B cell (primary cell): ENCODE measurements around the gene LRRN2. TPM values are rescaled to one million over a fixed set of nuclear protein-coding genes. Genes with fewer than 3 reads are reported as not detected.

Source experiments
- ATAC-seq: fragments of 200-7000 bp; cut with Tn5 transposase; one replicate; pipeline ENCODE4 v1.10.0; 2021; ENCODE audit warnings: low read depth, mild to moderate bottlenecking, moderate number of reproducible peaks, moderate library complexity
- CTCF ChIA-PET: fragments of 350-600 bp; sonication (Branson Sonifier 250); formaldehyde crosslinking; loops from one replicate; lab custom pipeline; 2021; ENCODE audit warnings: antibody characterized with exemption, inconsistent platforms; lab: Charles Lee
- POLR2A ChIA-PET: fragments of 350-600 bp; sonication (Branson Sonifier 250); formaldehyde crosslinking; loops from one replicate; lab custom pipeline; 2021; ENCODE audit warnings: antibody characterized with exemption; lab: Charles Lee
- DNase-seq: peaks from one replicate; pipeline ENCODE4 v3.0.0; 2013
- H2AFZ ChIP-seq: 2 replicates; pipeline ENCODE4 v1.6.1; 2012; ENCODE audit warnings: mild to moderate bottlenecking, low read depth, low read length; ENCODE audit not compliant: insufficient read depth, poor library complexity, severe bottlenecking
- H3K27ac ChIP-seq, 2 donors: 1 replicate in 1 of 2; 2 replicates in 1 of 2; pipeline ENCODE4 v1.5.1; 2012 to 2013; ENCODE audit warnings: low read length in 2 of 2, mild to moderate bottlenecking in 2 of 2, moderate library complexity in 1 of 2
- H3K27me3 ChIP-seq, 4 experiments: fragments of 200-600 bp in 1 of 4; sonication (generic) in 1 of 4; replicated peaks in 1 of 4; 1 replicate in 2 of 4; 2 replicates in 2 of 4; pipeline versions ENCODE4 v1.6.1 to v1.7.0; 2013 to 2016; ENCODE audit warnings: low read length in 3 of 4, mild to moderate bottlenecking in 2 of 4, mixed read lengths in 1 of 4, moderate library complexity in 1 of 4; ENCODE audit not compliant: insufficient read depth in 4 of 4, control insufficient read depth in 3 of 4; ENCODE audit errors: control extremely low read depth in 1 of 4
- H3K36me3 ChIP-seq, 2 experiments: replicated peaks in 1 of 2; 1 replicate in 1 of 2; 2 replicates in 1 of 2; pipeline versions ENCODE4 v1.6.1 to v1.7.1; 2013; ENCODE audit warnings: low read length in 1 of 2; ENCODE audit not compliant: insufficient read depth in 2 of 2, control insufficient read depth in 1 of 2; ENCODE audit errors: control extremely low read depth in 1 of 2, extremely low read depth in 1 of 2
- H3K4me1 ChIP-seq, 2 donors: fragments of 200-600 bp in 1 of 2; sonication (generic) in 1 of 2; 1 replicate in 1 of 2; 2 replicates in 1 of 2; pipeline versions ENCODE4 v1.5.1 to v1.6.1; 2013 to 2017; ENCODE audit warnings: low read length in 2 of 2; ENCODE audit not compliant: control insufficient read depth in 2 of 2, insufficient read depth in 2 of 2
- H3K4me2 ChIP-seq: replicated peaks from 2 replicates; pipeline ENCODE3; 2012; ENCODE audit warnings: mild to moderate bottlenecking, low read depth, low read length; ENCODE audit not compliant: poor library complexity, severe bottlenecking
- H3K4me3 ChIP-seq, 5 experiments: fragments of 200-600 bp in 1 of 5; sonication (generic) in 1 of 5; 1 replicate in 3 of 5; 2 replicates in 2 of 5; pipeline versions ENCODE4 v1.5.1 to v1.7.0; 2011 to 2016; ENCODE audit warnings: low read length in 4 of 5, mild to moderate bottlenecking in 4 of 5, low read depth in 2 of 5, control low read depth in 1 of 5, moderate library complexity in 1 of 5; ENCODE audit not compliant: insufficient read depth in 1 of 5; ENCODE audit errors: control extremely low read depth in 1 of 5, extremely low read depth in 1 of 5
- H3K79me2 ChIP-seq: fragments of 200-600 bp; sonication (generic); one replicate; pipeline ENCODE4 v1.6.0; 2016; ENCODE audit warnings: low read length; ENCODE audit not compliant: control insufficient read depth, insufficient read depth
- H3K9ac ChIP-seq: fragments of 200-600 bp; sonication (generic); 2 replicates; pipeline ENCODE4 v1.6.1; 2017; ENCODE audit warnings: mild to moderate bottlenecking, low read length, moderate library complexity
- H3K9me3 ChIP-seq, 3 donors: one replicate each; pipeline versions ENCODE4 v1.6.1 to v1.7.1; 2013; ENCODE audit warnings: low read length in 2 of 3; ENCODE audit not compliant: control insufficient read depth in 2 of 3, insufficient read depth in 1 of 3; ENCODE audit errors: control extremely low read depth in 1 of 3
- H4K20me1 ChIP-seq: 2 replicates; pipeline ENCODE4 v1.6.0; 2012; ENCODE audit warnings: mild to moderate bottlenecking, low read length; ENCODE audit not compliant: insufficient read depth, control insufficient read depth, poor library complexity, severe bottlenecking
- H3K27ac Mint-ChIP-seq: one replicate; pipeline ENCODE4 v1.8.0; 2021; ENCODE audit warnings: mixed read lengths
- H3K27me3 Mint-ChIP-seq: one replicate; pipeline ENCODE4 v1.8.0; 2021; ENCODE audit warnings: mixed read lengths
- H3K4me1 Mint-ChIP-seq: one replicate; pipeline ENCODE4 v1.8.0; 2021; ENCODE audit warnings: mixed read lengths
- H3K4me3 Mint-ChIP-seq: one replicate; pipeline ENCODE4 v1.8.0; 2021; ENCODE audit warnings: mixed read lengths
- H3K9me3 Mint-ChIP-seq: one replicate; pipeline ENCODE4 v1.8.0; 2022; ENCODE audit warnings: mixed read lengths; ENCODE audit not compliant: insufficient read depth
- CTCF ChIP-seq: fragments of 200-600 bp; IDR thresholded peaks from one replicate; pipeline ENCODE4 v1.8.0; 2022; ENCODE audit warnings: antibody characterized with exemption, mild to moderate bottlenecking
- EZH2 ChIP-seq: IDR thresholded peaks from 2 replicates; pipeline ENCODE4 v1.6.1; 2012; ENCODE audit warnings: borderline replicate concordance, low read depth, mild to moderate bottlenecking, moderate library complexity, low read length; ENCODE audit not compliant: insufficient read depth, poor library complexity, severe bottlenecking
- WGBS: methylation state at CpG from one replicate; pipeline ENCODE4 v1.1.5; 2013; ENCODE audit warnings: missing lambda C conversion rate; ENCODE audit not compliant: insufficient coverage; 5-methylcytosine and 5-hydroxymethylcytosine counted together
- intact Hi-C: fragments of 100-400 bp; cut with micrococcal nuclease; formaldehyde crosslinking; loops from one replicate; pipeline ENCODE4 v1.10.0; 2022
- polyA plus RNA-seq: library from polyadenylated mRNA; depleted of rRNA; stranded (reverse); fragments of >200 nt; gene quantifications from 2 replicates; pipeline ENCODE4 v1.2.3, GENCODE V29; 2012
- total RNA-seq, 2 donors: library from RNA; stranded (reverse); fragments of 120-200 nt in 1 of 2; gene quantifications; 1 replicate in 1 of 2; 2 replicates in 1 of 2; pipeline versions ENCODE4 v1.2.3 to v1.2.4, GENCODE V29; 2013 to 2022

LRRN2 gene
- total and polyA plus RNA-seq, 2 donors (not counting 1 experiment from before 2014, with no cell fraction given) = not detected

GRCh38 chr1:204612326-204612725, 73.2 kb downstream of the LRRN2 start:
- Histone ChIP-seq H4K20me1 (no peaks in the 10 kb centered on the region), H3K4me1 (no peaks in the 10 kb centered on the region), H3K79me2 (no peaks in the 10 kb centered on the region), H3K36me3 (no peaks in the 10 kb centered on the region), H2AFZ (no peak overlapping the region), H3K9ac (no peak overlapping the region), H3K4me2 (no peak overlapping the region), H3K4me3 (no peak overlapping the region), H3K9me3 (no peaks in the 10 kb centered on the region), H3K27ac (no peak overlapping the region), H3K27me3 (no peaks in the 10 kb centered on the region)
- CTCF ChIA-PET = no interaction called here
- Mint-ChIP-seq H3K9me3 (no peaks in the 10 kb centered on the region), H3K27ac (no peak overlapping the region), H3K4me1 (no peaks in the 10 kb centered on the region), H3K4me3 (no peak overlapping the region), H3K27me3 (peaks cover 3% of the 10 kb centered on the region)
- DNase-seq (no peak), ATAC-seq (no peak)
- intact Hi-C loops = no loop called here
- 90% methylated on average over 2 of the region's 3 CpGs for WGBS
- POLR2A ChIA-PET = no interaction called here
- TF ChIP-seq EZH2 (no peak), CTCF (no peak)

GRCh38 chr1:204611036-204611435, 74.5 kb downstream of the LRRN2 start:
- Histone ChIP-seq H3K79me2 (no peaks in the 10 kb centered on the region), H3K9me3 (no peaks in the 10 kb centered on the region), H2AFZ (no peak overlapping the region), H3K4me2 (no peak overlapping the region), H3K4me3 (no peak overlapping the region), H3K27ac (no peak overlapping the region), H3K27me3 (no peaks in the 10 kb centered on the region), H4K20me1 (no peaks in the 10 kb centered on the region), H3K4me1 (no peaks in the 10 kb centered on the region), H3K9ac (no peak overlapping the region), H3K36me3 (no peaks in the 10 kb centered on the region)
- peaks cover 3% of the 10 kb centered on the region for H3K27me3 Mint-ChIP-seq
- ChIA-PET CTCF (interaction anchor here (1.5 kb wide), 2 partner anchors 13 to 196 kb away, joined by 3 read pairs; no protein-coding TSS in a partner anchor), POLR2A (no interaction called here)
- WGBS = 82% methylated on average over 3 of the region's 3 CpGs
- intact Hi-C loops = no loop called here
- no peaks in the 10 kb centered on the region for H3K9me3 Mint-ChIP-seq
- no peak overlapping the region for H3K27ac Mint-ChIP-seq
- TF ChIP-seq EZH2 (no peak), CTCF (no peak)
- DNase-seq = no peak
- ATAC-seq = no peak
- H3K4me3 Mint-ChIP-seq = no peak overlapping the region
- no peaks in the 10 kb centered on the region for H3K4me1 Mint-ChIP-seq
